Cortex of kidney (tissue), 1 donor: ENCODE measurements around the gene TCF7.

Experiments
- DNase-seq: peaks from one replicate; lab custom pipeline; 2025; lab: John Stamatoyannopoulos, UW

The TCF7 gene

GRCh38 chr5:134131165-134131564, 16.7 kb downstream of the TCF7 start:
- DNase-seq: no peak

GRCh38 chr5:134131578-134132350, 17.3 kb downstream of the TCF7 start:
- no peak for DNase-seq

DNA sequence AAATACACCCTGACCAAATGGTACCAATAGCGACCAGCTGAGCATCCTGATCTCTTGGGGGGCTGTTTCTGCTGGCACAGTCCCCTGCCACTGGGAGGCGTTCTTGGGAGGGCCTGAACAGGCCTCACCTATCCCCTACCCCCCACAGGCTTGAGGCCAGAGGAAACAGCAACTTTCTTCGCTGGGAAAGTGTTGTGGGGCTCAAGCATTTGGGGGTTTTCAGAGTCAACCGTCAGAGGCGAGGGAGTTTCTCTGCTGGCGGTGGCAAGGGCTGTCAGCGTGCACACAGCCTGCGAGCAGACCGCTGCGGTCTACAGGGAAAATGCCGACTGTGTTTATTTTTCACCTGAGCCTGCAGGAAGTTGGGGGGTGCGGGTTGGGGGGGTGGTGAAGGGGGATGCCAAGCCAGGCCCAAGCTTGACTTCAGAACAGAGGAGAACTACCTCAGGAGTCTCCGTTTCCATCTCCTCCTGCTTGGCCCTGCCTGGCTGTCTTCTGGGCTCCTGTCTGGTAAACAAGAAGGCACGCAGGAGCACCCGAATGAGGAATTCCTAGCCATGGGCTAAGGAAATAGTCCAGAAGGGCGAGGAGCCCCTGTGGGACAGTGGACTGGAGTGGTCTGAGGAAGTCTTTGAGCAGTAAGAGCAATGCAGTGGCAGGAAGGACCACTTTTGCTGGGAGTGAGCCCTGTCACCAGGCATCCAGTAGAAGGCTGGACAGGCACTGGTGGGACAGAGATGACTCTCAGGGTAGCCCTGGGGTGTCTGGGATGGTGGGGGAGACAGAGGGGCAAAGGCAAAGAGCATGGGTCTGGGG, 18.1 kb downstream of the TCF7 start:
- DNase-seq: no peak

- no peak for DNase-seq
Measured at GRCh38 chr5:134133188-134133994, 18.9 kb downstream of the TCF7 start.

DNA sequence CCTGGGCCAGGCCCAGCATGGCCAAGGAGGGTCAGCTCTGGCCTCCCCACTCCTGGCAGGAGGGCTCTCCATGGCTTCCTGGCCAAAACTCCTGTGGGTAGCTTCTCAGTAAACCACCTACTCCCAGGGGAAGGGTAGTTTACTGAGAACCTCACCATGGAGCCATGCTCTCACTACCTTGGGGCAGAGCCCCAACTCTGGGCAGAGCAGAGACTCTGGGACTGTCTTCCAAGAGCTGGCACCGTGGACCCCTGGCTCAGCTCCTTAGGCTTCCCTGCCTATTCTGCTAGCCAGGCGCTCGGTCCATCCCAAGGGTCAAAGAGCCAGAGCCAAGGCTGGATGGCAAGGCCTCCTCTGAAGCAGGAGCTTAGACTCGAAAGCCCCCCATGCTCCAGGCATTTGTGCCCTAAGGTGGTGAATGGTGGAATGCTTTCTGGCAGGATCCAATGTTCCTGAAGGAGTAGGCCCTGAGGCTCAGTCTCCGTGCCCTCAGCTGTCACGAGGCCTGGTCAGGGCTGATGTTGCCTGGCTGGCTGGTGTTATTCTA, 19.6 kb downstream of the TCF7 start:
- DNase-seq: no peak

- DNase-seq: no peak
Measured at GRCh38 chr5:134135091-134135655, 20.7 kb downstream of the TCF7 start.

- DNase-seq: no peak
Measured at GRCh38 chr5:134136221-134136631, 21.7 kb downstream of the TCF7 start.

- DNase-seq: no peak
Measured at GRCh38 chr5:134136771-134137170, 22.3 kb downstream of the TCF7 start.

DNA sequence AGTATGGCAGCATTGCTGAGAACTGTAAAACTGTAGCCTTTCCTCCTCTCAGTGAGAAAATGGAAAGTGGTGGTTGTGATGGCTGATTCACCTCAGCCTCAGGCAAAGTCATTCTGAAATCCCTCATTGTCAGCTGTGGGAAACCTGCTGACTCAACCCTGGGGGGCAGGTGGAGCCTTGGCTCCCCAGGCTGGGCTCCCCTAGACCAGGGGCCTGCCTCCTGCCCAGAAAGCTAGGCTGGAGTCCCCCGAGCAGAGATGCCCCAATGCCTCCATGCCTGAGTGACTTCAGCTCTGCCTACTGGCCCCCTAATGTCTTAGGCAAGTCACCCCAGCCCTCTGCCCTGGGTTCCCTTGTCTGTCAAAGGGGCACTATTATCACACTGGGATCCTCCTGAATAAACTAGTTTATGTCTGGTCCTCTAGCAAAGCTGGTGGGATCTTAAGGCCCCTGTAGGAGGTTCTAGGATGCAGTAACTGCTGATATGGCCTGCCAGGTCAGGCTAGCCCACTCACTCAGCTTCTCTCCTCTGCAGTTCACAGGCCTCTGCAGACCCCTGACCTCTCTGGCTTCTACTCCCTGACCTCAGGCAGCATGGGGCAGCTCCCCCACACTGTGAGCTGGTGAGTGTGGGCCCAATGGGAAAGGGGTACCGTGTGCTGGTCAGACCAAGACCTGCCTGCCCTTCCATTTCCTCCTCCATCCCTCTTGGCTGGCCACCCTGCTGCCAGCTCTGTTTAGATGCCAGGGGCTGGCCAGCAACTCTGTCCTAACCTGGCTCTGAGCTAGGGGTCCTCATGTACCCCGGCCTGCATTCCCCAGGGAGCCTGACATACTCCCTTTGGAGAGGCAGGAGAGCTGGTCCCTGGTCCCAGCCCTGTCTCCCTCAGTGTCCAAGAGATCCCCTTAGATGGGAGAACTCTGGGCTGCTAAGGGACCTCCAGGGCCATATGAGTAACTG, 24.2 kb downstream of the TCF7 start:
- no peak for DNase-seq

DNA sequence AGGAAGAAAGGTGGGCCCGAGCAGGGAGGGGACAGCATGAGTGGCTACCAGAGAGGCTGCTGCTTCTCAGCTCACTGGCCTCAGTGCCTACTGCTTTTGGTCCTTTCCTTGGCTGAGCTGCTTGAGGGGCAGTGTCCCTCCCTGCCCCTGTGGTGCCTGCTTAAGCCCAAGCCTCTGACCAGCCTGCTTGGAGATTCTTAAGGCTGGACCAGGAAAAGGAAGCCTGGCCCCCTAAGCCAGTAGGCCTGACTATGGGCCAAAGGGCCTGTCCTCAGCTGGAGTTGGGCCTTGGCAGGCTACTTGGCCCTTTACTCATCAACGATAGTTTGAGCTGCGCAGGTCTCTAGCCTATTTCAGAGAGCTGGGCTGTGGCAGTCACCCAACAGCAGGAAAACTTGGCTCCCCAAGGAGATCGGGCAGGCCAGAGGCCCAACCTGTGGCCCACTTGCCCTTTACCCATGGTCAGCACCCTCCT, 24.9 kb downstream of the TCF7 start:
- no peak for DNase-seq

GRCh38 chr5:134139891-134140469, 25.5 kb downstream of the TCF7 start:
- DNase-seq: no peak

- no peak for DNase-seq
Measured at GRCh38 chr5:134140530-134141201, 26.2 kb downstream of the TCF7 start.

DNA sequence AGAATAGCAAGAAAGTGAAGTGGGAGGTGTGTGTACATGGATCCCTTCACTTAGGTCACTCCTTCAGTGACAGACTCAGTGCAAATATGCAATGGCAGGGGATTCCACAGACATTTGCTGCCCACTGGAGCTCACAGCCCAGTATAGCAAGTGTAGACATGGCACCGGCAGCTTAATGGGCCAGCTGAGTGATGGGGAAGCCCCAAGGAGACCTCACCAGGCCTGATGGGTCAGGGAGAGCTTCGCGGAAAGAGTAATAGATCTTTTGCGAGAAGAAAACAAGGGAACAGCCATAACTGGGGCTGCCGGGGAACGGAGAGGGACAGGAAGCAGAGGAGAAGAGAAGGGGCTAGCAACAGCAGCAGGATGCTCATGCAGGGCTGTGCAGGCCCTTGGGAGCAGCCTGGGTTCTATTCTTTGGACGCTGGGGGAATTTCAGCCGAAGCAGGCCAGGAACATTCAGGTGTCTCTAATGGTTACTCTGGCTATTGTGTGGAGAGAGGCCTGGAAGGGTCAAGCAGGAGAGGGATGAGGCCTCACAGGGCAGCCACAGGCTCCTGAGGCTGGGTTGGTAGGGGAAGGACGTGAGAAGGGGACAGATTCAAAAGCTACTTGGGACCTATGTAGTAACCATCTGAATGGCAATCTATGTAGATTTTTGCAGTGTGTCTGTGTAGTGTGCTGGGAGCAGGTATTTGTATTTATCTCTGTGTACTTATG, 27.0 kb downstream of the TCF7 start:
- DNase-seq: no peak

- DNase-seq: no peak
Measured at GRCh38 chr5:134142052-134142451, 27.6 kb downstream of the TCF7 start.

DNA sequence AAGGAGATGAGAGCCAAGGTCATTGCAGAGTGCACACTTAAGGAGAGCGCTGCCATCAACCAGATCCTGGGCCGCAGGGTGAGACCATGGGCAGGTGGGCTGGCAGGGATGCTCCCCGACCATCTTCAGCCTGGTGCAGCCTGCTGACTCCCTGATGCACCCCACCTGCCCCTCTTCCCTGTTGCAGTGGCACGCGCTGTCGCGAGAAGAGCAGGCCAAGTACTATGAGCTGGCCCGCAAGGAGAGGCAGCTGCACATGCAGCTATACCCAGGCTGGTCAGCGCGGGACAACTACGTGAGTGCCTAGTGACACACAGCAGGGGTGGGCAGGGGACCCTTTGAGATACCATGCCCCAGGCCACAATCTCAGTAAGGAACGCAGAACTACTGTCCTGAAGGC, 28.3 kb downstream of the TCF7 start:
- no peak for DNase-seq

GRCh38 chr5:134143431-134143830, 28.9 kb downstream of the TCF7 start:
- DNase-seq: no peak

DNA sequence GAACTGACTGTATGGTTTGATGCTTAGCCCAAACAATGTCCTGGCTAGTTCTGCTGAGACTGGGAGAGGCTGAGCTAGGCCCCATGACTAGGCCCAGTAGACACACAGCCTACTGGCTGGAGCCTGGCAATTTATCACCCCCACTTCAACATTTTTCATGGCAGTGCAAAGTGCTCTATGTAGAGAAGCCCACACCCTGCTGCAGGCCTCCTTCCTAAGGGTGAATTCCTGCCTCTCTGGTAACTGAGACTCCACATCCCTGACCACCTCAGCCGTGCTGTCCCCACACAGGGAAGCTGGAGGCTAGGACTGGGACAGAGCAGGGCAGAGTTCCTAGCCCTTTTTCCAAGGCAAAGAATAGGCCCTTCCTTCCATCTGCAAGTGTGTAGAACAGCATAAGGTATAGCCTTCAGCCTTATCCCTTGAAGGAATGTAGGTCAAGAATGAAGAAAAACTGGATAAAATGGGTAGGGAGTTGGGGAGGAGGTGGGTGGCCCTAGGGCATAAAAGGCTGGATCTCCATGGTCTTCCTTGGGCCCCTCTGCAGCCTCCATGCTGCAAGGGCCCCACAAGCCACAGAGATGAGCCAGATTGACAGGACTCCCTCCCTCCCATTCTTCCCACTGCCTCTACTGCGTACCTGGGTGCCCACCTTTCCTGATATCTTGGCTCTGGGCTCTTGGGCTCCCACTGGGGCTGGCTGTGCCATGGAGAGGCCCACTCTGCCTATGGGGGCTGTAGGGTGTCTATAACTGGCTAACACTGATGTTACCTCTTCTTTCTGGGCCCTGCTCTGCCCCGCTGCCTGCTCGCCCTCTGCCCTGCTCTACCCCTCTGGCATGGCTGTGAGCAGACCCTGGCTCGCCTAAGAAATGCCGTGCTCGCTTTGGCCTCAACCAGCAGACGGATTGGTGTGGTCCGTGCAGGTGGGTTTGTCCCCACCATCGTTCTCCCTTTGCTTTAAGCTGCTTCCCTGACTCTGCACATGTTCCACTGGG, 29.8 kb downstream of the TCF7 start:
- no peak for DNase-seq
